GM12878 (cell line): Measurements from ENCODE around the gene MITF.

ENCODE experiments used
- ETV6 ChIP-seq, 2 experiments: fragments of 450-650 bp in 1 of 2; IDR thresholded peaks in 1 of 2; conservative IDR thresholded peaks in 1 of 2; 2 replicates each; pipeline ENCODE4 v1.6.1; 2014; ENCODE audit warnings: antibody characterized with exemption in 1 of 2, borderline replicate concordance in 1 of 2, low read depth in 1 of 2, mild to moderate bottlenecking in 1 of 2, moderate library complexity in 1 of 2
- EZH2 ChIP-seq: IDR thresholded peaks from 2 replicates; pipeline ENCODE4 v1.6.1; 2012; ENCODE audit warnings: low read depth, mild to moderate bottlenecking, control low read depth, inconsistent platforms, low read length, borderline replicate concordance; ENCODE audit not compliant: control insufficient read depth
- POLR2A ChIP-seq: IDR thresholded peaks from 2 replicates; pipeline ENCODE4 v1.6.1; 2011; ENCODE audit warnings: low read depth, mild to moderate bottlenecking, low read length
- RFX5 ChIP-seq: IDR thresholded peaks from 2 replicates; pipeline ENCODE4 v1.6.1; 2011; ENCODE audit warnings: low read depth, low read length, improper control_type of control experiment
- TF ChIP-seq, protein P1 (sequence below), 3 experiments: IDR thresholded peaks in 2 of 3; conservative IDR thresholded peaks in 1 of 3; 2 replicates each; pipeline ENCODE4 v1.5.1; 2011; ENCODE audit warnings: low read depth in 3 of 3, low read length in 3 of 3, mild to moderate bottlenecking in 3 of 3, control low read depth in 2 of 3, moderate library complexity in 2 of 3, inconsistent platforms in 1 of 3, mixed read lengths in 1 of 3; ENCODE audit not compliant: control insufficient read depth in 2 of 3, insufficient read depth in 1 of 3; ENCODE audit errors: extremely low read depth in 1 of 3

DNA sequence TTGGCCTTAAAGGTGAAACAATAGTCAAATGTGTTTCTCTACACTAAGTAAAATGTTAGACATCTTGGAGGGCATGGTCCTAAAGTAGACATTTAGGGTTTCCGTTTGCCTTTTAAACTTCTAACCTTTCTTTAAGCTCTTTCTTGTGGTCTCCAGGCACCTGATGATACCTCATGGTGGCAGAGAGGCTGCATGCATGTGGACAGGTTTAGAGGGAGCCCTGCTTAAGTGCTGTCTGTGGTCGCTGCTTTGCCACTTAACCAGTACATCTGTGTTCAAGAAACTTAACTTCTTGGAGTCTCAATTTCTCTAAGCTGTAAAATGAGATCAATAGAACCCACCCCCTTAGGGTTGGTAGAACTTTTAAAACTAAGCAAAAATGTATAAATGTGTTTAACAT, 6.2 kb downstream of the MITF start:
- TF ChIP-seq POLR2A (no peak), RFX5 (no peak), EZH2 (no peak), ETV6 (conservative IDR thresholded peaks at IDR 0.05 in 1 of 2, IDR thresholded peaks at IDR 0.05 in 1 of 2; ENCODE audit: borderline replicate concordance in 1 of 2, low read depth in 1 of 2) (no peak)
- TF ChIP-seq, protein P1, sequence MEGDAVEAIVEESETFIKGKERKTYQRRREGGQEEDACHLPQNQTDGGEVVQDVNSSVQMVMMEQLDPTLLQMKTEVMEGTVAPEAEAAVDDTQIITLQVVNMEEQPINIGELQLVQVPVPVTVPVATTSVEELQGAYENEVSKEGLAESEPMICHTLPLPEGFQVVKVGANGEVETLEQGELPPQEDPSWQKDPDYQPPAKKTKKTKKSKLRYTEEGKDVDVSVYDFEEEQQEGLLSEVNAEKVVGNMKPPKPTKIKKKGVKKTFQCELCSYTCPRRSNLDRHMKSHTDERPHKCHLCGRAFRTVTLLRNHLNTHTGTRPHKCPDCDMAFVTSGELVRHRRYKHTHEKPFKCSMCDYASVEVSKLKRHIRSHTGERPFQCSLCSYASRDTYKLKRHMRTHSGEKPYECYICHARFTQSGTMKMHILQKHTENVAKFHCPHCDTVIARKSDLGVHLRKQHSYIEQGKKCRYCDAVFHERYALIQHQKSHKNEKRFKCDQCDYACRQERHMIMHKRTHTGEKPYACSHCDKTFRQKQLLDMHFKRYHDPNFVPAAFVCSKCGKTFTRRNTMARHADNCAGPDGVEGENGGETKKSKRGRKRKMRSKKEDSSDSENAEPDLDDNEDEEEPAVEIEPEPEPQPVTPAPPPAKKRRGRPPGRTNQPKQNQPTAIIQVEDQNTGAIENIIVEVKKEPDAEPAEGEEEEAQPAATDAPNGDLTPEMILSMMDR (IDR thresholded peaks at IDR 0.05 in 2 of 3, conservative IDR thresholded peaks at IDR 0.05 in 1 of 3; ENCODE audit: control insufficient read depth in 2 of 3, extremely low read depth in 1 of 3, insufficient read depth in 1 of 3, low read depth in 3 of 3, low read length in 3 of 3): no peak
